Measurements from ENCODE around the gene FBXW4.

- TF ChIP-seq TAF1 (IDR thresholded peaks at IDR 0.05; ENCODE audit: low read depth) (no peak), EP300 (conservative IDR thresholded peaks at IDR 0.05; ENCODE audit: poor library complexity, severe bottlenecking) (no peak), SMC3 (conservative IDR thresholded peaks at IDR 0.05; ENCODE audit: poor library complexity) (no peak), EZH2 (IDR thresholded peaks at IDR 0.05; ENCODE audit: borderline replicate concordance, insufficient read depth, low read length, poor library complexity, severe bottlenecking) (no peak), CTCF (IDR thresholded peaks at IDR 0.05; ENCODE audit: poor library complexity, severe bottlenecking) (no peak), REST (IDR thresholded peaks at IDR 0.05; ENCODE audit: borderline replicate concordance) (no peak), POLR2AphosphoS5 (IDR thresholded peaks at IDR 0.05) (no peak), RAD21 (conservative IDR thresholded peaks at IDR 0.05) (no peak), MXI1 (conservative IDR thresholded peaks at IDR 0.05; ENCODE audit: poor library complexity, severe bottlenecking) (no peak)
Measured at GRCh38 chr10:101572785-101573184, 122.2 kb downstream of the FBXW4 start.
